Testis (tissue), 2 donors: ENCODE results near the gene MGAT5.

Experiments
- POLR2A ChIP-seq: fragments of 450-650 bp; IDR thresholded peaks from one replicate; pipeline ENCODE4 v1.6.1; 2017; ENCODE audit warnings: antibody characterized with exemption, mild to moderate bottlenecking, moderate library complexity
- TF ChIP-seq, protein P1 (sequence below), 3 experiments: fragments of 450-650 bp in 2 of 3; fragments of 200-600 bp in 1 of 3; sonication (generic) in 1 of 3; IDR thresholded peaks; one replicate each; pipeline ENCODE4 v1.5.1; 2016 to 2019; ENCODE audit warnings: antibody characterized with exemption in 3 of 3, mild to moderate bottlenecking in 2 of 3, moderate library complexity in 1 of 3

GRCh38 chr2:134386310-134386709 is 132.4 kb downstream of the MGAT5 start:
- TF ChIP-seq POLR2A: no peak
- TF ChIP-seq, protein P1, sequence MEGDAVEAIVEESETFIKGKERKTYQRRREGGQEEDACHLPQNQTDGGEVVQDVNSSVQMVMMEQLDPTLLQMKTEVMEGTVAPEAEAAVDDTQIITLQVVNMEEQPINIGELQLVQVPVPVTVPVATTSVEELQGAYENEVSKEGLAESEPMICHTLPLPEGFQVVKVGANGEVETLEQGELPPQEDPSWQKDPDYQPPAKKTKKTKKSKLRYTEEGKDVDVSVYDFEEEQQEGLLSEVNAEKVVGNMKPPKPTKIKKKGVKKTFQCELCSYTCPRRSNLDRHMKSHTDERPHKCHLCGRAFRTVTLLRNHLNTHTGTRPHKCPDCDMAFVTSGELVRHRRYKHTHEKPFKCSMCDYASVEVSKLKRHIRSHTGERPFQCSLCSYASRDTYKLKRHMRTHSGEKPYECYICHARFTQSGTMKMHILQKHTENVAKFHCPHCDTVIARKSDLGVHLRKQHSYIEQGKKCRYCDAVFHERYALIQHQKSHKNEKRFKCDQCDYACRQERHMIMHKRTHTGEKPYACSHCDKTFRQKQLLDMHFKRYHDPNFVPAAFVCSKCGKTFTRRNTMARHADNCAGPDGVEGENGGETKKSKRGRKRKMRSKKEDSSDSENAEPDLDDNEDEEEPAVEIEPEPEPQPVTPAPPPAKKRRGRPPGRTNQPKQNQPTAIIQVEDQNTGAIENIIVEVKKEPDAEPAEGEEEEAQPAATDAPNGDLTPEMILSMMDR (IDR thresholded peaks at IDR 0.05): no peak
